Activated naive CD8-positive, alpha-beta T cell treated with anti-CD3 and anti-CD28 coated beads, Interleukin-2, amount 50 U/mL, for 24 hours (primary cell): ENCODE measurements around the gene MARCHF2.

Experiments used
- ATAC-seq: fragments of 150-1000 bp; cut with Tn5 transposase; one replicate; pipeline ENCODE4 v1.10.0; 2021
- DNase-seq: peaks from one replicate; pipeline ENCODE4 v3.0.0; 2021
- H3K27ac Mint-ChIP-seq: one replicate; pipeline ENCODE4 v1.8.0; 2021; ENCODE audit warnings: mild to moderate bottlenecking, mixed read lengths
- H3K27me3 Mint-ChIP-seq: one replicate; pipeline ENCODE4 v1.8.0; 2021; ENCODE audit warnings: mixed read lengths
- H3K36me3 Mint-ChIP-seq: one replicate; pipeline ENCODE4 v1.8.0; 2021; ENCODE audit warnings: low read depth, mixed read lengths
- H3K4me1 Mint-ChIP-seq: one replicate; pipeline ENCODE4 v1.8.0; 2021; ENCODE audit warnings: mixed read lengths
- H3K4me3 Mint-ChIP-seq: one replicate; pipeline ENCODE4 v1.8.0; 2021; ENCODE audit warnings: mild to moderate bottlenecking, moderate library complexity, mixed read lengths
- H3K9me3 Mint-ChIP-seq: one replicate; pipeline ENCODE4 v1.8.0; 2021; ENCODE audit warnings: mixed read lengths

Gene MARCHF2

GRCh38 chr19:8483165-8483564 lies 70.1 kb downstream of the MARCHF2 start:
- H3K4me1 Mint-ChIP-seq, result peaks cover 66% of the 10 kb centered on the region
- ATAC-seq, result no peak
- H3K9me3 Mint-ChIP-seq, result no peaks in the 10 kb centered on the region
- DNase-seq, result no peak
- peak overlapping the region; percentile 2 for H3K27ac Mint-ChIP-seq
- peaks cover 73% of the 10 kb centered on the region for H3K36me3 Mint-ChIP-seq
- no peaks in the 10 kb centered on the region for H3K27me3 Mint-ChIP-seq
- H3K4me3 Mint-ChIP-seq, result no peak overlapping the region

DNA sequence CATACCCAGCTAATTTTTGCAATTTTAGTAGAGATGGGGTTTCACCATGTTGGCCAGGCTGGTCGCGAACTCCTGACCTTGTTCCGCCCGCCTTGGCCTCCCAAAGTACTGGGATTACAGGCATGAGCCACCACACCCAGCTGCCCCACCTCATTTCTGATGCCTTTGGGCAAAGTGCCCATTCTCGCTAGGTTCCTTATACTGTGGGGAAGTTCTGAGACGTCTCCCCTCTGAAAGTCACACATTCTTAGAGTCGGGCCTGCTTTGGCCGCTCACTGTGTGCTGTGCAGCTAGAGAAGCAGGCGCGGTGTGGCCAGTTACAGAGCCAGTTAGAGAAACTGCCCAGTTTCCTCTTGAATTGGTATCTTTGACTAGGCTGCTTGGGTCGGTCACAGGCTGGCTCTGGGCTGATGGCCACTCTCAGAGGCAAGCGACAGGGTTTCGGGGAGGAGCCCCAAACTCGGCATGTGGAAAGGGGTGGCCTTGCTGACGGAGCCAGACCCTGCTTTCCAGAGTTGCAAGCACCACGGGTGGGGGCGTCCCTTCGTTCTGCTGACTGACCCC lies 71.3 kb downstream of the MARCHF2 start:
- H3K27ac Mint-ChIP-seq, result no peak overlapping the region
- ATAC-seq (no peak), DNase-seq (no peak)
- peaks cover 71% of the 10 kb centered on the region for H3K36me3 Mint-ChIP-seq
- no peaks in the 10 kb centered on the region for H3K9me3 Mint-ChIP-seq
- no peak overlapping the region for H3K4me3 Mint-ChIP-seq
- H3K4me1 Mint-ChIP-seq, result peaks cover 55% of the 10 kb centered on the region
- no peaks in the 10 kb centered on the region for H3K27me3 Mint-ChIP-seq

- ATAC-seq (no peak), DNase-seq (no peak)
- H3K4me3 Mint-ChIP-seq, result no peak overlapping the region
- peak overlapping the region; percentile 92 for H3K27ac Mint-ChIP-seq
- peaks cover 48% of the 10 kb centered on the region for H3K4me1 Mint-ChIP-seq
- H3K9me3 Mint-ChIP-seq, result no peaks in the 10 kb centered on the region
- no peaks in the 10 kb centered on the region for H3K27me3 Mint-ChIP-seq
- peaks cover 65% of the 10 kb centered on the region for H3K36me3 Mint-ChIP-seq
Measured at GRCh38 chr19:8485561-8486371, 72.7 kb downstream of the MARCHF2 start.

GRCh38 chr19:8486661-8487136 lies 73.6 kb downstream of the MARCHF2 start:
- H3K4me1 Mint-ChIP-seq, result peaks cover 40% of the 10 kb centered on the region
- ATAC-seq (no peak), DNase-seq (no peak)
- peak overlapping the region; percentile 92 for H3K27ac Mint-ChIP-seq
- peaks cover 56% of the 10 kb centered on the region for H3K36me3 Mint-ChIP-seq
- peak overlapping the region; percentile 1 for H3K4me3 Mint-ChIP-seq
- H3K9me3 Mint-ChIP-seq, result no peaks in the 10 kb centered on the region
- H3K27me3 Mint-ChIP-seq, result no peaks in the 10 kb centered on the region

- ATAC-seq (peak; percentile 74), DNase-seq (peak; percentile 52)
- Mint-ChIP-seq H3K4me1 (peaks cover 37% of the 10 kb centered on the region), H3K27ac (peak overlapping the region; percentile 92), H3K36me3 (peaks cover 52% of the 10 kb centered on the region), H3K4me3 (peak overlapping the region; percentile 1), H3K27me3 (no peaks in the 10 kb centered on the region), H3K9me3 (no peaks in the 10 kb centered on the region)
Measured at GRCh38 chr19:8487137-8487851, 74.2 kb downstream of the MARCHF2 start.

GRCh38 chr19:8488365-8488764 lies 75.3 kb downstream of the MARCHF2 start:
- ATAC-seq, result no peak
- Mint-ChIP-seq H3K36me3 (peaks cover 45% of the 10 kb centered on the region), H3K4me1 (peaks cover 35% of the 10 kb centered on the region), H3K4me3 (no peak overlapping the region), H3K9me3 (no peaks in the 10 kb centered on the region), H3K27ac (peak overlapping the region; percentile 92), H3K27me3 (no peaks in the 10 kb centered on the region)
- no peak for DNase-seq
